HK-2 (cell line): ENCODE measurements around the gene ELK3.
A peak's percentile ranks its signal among the peaks of the same experiment; 100 is the strongest.

ENCODE experiments used
- DNase-seq: peaks from one replicate; pipeline ENCODE4 v3.0.0-alpha.2; 2018; ENCODE audit not compliant: unreplicated experiment

Gene ELK3

DNA sequence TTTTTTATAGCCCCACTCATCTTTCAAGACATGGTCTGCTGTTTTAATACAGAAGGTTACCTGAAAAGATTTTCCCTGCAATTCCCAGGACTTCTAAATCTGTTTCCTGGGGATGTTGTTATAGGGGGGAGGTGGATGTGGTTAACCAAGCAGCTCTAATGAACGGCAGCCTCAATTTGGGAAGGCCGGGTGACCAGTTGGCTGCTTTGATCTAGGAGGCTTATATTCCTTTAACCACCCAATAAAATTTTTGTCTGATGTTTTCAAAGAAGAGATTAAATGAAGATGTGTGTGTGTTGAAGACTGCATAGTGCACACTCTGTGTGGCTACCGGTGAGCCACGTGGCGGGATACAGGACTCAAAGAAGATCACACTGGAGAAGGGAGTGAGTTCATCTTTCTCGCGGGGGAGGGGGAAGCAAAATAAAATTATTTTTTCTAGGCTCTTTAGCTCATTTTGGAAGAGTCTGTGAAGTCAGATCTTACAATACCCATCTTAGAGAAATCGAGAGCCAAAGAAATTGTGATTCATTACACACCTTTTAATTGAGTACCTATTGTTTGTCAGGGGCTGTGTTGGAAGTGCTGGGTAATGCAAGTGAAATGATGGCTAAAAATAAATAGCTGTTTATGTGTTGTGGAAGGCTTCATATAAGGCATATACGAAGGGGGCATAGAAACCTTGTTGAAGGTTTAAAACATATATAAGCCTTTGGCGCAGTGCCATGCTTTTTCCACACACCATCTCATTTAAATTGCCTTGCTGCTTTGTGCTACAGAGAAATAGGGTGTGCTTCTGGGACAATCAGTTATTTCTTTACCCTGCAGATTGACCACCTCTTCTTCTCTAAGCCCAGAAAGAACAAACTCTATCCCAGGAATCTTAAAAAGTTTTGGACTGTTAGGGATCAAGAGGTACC is 18.5 kb downstream of the ELK3 start:
- DNase-seq = no peak

DNA sequence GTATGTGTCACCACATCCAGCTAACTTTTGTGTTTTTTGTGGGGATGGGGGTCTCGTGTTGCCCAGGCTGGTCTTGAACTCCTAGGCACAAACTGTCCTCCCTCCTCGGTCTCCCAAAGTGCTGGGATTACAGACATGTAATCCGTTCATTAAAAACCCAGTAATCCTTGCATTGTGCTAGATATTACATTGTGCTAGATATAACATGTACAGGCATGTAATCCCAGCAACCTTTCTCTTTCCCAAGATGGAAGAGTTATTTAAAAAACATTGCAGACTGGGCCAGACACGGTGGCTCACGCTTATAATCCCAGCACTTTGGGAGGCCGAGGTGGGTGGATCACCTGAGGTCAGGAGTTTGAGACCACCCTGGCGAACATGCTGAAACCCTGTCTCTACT is 19.7 kb downstream of the ELK3 start:
- DNase-seq = no peak

DNA sequence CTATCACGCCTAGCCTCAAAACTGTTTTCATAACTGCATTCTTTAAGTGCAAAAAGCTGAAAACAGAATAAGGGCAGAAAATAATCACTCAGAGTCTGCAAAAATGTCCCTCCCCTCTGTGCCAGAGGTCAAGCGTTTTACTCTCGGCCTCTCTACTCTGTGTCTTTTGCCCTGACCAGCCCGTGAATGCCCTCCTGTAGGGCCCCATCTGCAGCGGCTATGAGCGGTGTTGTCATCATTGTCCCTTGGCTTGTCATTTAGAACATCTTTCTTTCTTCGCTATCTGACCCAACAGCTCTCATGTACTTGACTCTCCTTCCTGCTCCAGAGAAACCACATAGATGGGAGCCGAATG is 21.7 kb downstream of the ELK3 start:
- DNase-seq = no peak

DNA sequence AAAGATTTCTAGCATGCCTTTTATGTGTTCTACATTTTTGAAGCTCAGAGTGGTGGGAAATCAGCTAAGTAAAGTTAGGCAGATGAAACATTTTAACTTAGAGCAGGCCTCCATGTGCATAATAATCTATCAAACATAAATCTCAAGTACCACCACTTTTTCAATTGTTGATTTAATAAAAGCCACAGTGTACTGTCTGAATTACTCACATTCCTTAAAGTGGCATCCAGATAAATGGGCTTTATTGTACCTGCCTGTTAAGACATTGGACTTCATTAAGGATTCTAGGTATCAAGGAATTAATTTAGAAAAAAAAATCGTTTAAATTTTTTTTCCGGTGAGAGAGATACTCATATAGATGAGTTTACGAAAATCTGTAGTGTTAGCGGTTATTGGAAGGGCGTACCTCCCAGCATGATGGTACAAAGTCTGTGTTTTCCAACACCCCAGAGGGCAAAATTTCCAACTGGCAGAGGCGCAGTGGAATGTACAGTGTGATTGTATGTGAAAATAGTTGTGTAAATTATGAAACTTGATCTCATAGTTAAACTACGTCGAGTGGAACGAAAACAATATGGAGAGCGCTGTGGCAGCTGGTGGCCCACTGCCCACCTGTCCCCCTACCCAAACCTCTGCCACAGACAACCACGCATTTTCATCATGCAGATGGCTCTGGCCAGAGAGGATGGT is 25.0 kb downstream of the ELK3 start:
- DNase-seq = no peak

DNA sequence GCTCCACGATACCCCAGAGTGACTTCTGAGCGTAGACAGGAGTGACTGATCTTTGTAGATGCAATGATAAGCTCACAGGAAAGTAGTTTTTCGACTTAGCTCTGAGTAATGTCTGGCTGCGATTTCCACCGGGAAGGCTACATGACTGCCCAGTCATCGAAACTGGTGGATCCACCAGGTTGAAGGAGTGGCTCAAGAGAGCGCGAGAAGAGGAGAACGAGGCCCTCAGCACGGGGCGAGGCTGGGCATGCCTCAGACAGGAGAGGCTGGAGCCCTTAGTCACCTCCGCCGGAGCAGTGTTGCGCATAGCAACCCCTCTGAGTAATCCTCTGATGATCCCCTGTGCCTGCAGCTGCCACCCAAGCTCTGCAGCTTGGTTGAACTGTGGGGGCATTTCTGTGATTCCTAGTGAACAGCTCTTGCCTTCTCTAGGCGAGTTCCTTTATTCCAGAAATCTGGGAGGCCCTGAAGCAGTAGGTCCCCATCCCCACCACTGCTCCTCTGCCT is 25.6 kb downstream of the ELK3 start:
- DNase-seq = peak; percentile 94

DNA sequence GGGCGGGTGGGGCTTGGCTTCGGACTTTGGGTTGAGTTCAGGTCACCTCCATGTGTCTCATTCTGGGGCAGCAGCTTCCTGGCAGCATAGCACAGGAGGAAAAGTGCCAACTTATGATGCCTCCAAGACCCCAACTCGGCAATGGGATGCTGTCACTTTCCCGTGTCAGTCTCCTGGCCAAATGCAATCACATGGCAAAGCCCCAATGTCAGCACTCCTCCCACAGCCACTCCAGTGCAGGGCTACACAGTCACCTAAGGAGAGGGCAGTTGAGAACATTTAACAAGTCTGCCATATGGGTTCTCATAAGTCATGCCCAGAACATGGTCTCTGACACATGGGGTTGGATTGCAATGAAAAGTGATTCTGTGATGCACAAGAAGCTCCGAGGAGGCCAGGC is 26.7 kb downstream of the ELK3 start:
- DNase-seq = no peak

DNA sequence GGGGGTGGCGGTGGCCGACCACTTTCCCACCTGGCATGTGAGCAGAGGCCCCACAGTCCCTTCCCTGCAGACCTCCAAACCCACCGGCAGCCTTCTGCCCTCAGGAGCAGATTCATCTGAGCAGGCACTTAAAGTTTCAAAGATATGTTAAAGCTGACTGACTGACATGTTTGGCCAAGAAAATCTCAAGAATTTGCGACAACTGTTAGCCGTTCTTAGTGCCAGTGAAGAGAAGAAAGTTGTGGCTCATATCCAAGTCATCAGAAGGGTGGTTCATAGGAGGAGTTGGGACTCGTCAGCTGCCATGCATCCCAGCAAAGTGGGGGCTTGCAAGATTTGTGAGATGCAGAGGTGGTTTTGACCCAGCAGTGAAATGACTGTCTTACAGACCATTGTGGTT is 27.2 kb downstream of the ELK3 start:
- no peak for DNase-seq

DNA sequence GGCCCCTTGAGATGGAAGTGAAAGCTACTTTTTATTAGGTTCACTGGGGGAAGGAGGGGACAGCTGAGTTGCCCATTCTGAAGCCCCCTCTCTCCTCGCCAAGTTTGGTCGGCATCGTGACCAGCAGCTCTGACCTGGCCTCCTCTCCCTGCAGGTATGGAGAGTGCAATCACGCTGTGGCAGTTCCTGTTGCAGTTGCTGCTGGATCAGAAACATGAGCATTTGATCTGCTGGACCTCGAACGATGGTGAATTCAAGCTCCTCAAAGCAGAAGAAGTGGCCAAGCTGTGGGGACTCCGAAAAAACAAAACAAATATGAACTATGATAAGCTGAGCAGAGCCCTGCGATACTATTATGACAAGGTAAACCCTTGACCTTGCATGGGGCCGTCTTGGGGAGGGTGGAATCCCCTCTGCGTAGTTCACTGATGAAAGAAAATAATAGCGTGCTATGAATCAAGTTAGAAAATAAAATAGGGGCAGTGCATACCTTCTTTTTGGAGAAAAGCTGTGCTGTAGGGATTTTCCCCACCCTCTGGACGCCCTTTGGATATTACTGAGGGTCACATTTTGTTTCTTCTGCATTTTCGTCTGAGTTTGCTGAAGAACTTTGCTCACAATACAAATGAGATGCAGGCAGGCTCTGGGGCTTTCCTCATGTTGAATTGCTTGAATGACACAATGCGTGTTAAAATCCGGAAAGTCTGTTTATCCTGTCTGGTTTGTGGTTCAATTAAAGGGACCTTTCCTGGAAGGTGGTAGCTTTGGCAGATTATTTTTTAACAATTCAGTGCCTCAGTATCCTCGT is 29.4 kb downstream of the ELK3 start:
- DNase-seq = no peak

DNA sequence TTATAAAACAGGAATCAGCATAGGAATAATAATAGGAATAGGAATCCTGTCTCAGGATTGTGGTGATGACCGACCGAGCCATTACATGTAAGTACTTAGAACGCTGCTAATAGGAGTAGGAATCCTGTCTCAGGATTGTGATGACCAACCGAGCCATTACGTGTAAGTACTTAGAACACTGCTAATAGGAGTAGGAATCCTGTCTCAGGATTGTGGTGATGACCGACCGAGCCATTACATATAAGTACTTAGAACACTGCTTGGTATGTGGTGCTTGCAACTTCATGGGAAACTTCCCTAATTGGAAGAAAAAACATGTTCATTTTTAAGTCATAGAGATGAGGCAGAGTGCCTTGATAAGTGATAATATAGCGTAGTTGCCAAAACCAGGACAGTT is 30.0 kb downstream of the ELK3 start:
- no peak for DNase-seq

DNA sequence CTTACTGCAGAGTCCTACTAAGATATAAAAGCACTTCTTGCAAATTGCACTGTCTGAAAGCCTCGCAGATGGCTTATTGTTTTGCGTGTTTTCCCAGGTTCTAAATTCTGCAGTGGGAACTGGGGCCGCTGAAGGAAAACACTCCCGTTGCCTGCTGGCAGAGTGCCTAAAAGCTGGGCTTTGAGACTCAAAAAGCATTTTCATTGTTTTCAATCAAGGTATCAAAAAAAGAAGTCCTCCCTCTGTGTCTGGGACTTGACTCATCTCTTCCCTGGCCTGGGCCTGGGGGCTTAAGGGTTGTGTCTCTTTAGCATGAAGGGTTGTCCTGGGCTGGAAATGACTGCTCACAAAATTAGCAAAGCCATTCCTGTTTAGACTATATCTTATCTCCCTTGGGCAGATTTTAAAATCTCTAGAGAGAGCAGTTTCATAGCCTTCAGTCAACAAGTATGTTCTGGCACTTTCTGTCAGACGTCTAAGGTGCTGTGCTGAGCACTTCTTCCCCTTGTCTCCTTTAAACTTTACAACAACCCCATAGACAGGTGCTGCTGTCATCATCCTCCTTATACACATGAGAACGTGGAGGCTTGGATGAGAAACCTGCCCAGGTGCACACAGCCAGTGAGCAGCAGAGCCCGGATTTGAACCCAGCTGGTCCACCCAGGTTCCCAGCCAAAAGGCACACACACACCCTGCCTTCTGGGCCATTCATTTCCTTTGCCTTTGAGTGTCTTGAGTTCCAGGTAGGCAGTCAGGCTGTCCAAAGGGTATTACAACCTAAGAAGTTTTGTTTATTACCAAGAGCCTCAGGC is 31.1 kb downstream of the ELK3 start:
- no peak for DNase-seq

DNA sequence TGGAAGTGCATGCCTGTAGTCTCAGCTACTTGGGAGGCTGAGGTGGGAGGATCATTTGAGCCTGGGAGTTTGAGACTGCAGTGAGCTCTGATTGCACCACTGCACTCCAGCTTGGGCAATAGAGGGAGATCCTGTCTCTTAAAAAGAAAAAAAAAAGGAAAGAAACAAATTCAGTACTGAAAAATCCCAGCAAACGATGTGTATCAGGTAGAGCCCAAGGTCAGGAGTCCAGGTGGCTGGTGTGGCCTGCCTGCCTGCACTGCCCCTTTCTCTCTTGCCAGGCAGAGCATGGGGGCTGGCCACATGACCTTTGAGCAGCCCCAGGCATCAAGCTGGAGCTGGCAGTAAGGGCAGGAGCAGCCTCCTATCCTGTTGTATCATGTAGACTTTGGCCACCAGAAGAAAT is 31.8 kb downstream of the ELK3 start:
- no peak for DNase-seq

DNA sequence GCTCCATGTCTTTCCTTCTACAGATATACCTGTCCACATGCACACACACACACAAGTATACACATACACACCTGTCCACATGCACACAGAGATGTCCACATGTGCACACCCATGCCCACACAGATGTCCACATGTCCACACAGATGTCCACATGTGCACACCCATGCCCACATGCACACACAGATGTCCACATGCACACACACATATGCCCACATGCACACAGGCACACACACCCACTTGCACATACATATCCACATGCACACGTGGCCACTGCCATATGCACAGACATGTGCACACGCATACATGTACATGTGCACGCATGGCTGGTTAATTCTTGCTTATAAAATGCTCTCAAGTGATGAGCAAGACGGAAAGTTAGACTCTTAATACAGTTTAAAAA is 32.2 kb downstream of the ELK3 start:
- DNase-seq = no peak

DNA sequence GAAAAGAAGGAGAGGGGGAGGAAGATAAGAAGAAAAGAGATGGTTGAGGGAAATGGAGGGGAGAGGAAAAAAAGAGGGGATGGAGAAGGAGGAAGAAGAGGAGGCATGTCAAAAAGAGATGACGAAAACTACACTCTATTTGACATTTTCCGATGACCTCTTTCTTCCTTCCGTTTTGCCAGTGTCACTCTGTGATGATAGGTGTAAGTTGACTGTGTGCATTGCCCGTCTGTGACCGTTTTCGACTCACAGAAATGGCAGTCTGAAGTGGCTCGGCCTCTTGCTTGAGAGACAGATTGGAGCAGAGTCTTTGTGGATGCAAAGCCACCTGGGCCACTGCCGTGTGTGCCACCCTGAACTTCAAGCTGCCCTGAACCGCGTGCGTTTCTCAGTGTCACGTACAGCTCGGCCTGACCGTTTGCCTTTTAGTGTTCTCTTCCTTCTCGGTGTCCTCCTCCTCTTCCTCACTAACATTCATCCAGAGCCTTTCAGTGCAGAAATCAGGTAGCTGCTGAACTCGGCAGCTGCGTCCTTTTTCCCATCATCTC is 32.7 kb downstream of the ELK3 start:
- no peak for DNase-seq

DNA sequence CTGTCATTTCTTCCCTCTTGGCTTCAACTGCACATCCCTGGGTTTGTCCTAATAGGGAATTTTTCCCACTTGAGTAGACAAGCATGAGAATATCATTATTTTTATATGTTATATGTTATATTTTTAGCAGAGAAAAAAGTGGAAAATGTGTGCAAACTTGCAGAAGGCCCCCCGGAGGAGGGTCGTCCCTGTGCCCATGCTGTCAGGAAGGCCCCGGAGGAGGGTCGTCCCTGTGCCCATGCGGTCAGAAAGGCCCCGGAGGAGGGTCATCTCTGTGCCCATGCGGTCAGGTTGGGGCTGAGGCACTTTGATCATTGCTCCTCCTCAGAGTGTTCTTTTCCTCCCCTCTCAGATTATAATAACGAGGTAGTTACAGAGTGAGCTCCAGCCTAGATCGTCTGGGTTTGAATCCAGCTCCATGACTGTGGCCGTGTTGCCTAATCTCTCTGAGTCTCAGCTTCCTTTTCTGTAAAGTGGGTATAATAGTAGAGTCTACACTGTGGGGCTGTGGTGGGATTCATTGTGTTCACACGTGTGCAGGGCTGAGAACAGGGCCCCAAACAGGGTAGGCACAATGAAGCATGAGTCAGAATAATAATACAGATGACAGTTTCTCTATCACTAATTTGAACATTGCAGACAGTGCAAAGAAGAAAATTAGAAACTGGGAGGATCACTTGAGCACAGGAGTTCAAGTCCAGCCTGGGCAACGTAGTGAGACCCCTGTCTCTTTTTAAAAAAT is 33.4 kb downstream of the ELK3 start:
- no peak for DNase-seq

DNA sequence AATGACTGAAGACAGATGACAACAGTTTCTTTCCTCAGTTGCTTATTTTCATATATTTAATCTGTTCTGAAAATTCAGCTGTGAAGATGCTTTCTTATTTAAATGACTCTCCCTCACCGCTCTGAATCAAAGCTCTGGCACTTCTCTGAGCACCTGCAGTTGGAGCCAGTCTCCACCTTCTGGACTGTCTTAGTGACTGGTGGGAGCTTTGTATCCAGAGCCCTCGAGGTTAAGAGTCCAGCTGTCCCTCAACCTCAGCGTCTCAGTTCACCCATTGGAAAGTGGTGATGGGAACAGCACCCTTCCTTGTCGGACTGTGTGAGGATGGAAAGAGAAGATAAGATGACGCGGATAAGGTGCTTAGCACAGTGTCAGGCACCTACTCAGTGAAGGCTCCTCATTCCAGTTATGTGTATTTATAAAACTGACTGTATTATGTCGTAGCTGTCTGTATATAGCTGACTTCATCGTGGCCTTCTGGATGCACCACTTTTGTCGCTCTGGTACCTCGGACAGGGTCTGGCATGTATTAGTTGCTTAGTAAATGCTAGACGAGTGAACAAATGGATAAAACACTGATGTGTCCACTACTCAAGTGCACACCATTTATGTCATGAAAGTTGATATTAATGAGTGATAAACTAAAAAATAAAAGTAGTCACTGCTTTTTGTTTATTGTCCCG is 34.5 kb downstream of the ELK3 start:
- no peak for DNase-seq

DNA sequence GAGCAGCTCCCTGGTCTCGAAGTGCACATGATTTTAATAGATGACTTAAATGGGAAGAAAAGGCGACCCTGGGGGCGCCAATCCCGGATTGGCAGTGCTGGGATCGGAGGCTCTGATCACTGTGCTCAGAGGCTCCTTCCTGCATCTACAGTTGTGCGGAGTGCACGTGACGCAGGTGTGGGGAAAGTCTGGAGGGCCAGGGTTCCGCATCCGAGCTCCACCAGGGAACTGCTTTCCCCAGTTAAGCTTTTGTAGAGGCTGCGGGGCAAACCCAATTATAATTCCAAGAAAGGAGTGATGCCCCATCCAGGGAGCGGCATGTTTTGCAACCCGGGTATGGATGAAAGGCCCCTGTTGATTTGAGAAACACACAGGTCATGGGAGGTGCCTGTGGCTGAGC is 36.5 kb downstream of the ELK3 start:
- no peak for DNase-seq

DNA sequence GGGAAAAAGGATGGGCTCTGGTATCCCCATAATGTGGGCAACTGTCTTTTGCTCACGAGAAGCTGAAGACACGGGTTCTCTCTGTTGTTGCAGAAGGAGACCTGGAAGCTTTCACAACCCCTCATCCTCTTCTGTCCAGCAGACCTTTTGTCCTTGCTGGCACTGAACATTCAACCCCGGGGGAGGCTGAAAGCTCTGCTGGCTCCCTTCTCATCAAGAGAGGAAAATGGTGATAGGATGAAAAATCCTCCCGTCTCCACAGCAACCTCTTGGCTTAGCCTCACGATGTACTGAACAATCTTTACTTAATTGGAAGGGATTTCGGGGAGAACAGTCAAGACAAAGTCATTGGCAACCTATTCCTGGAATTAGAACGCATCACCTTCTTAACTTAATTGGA is 39.0 kb downstream of the ELK3 start:
- DNase-seq = no peak

DNA sequence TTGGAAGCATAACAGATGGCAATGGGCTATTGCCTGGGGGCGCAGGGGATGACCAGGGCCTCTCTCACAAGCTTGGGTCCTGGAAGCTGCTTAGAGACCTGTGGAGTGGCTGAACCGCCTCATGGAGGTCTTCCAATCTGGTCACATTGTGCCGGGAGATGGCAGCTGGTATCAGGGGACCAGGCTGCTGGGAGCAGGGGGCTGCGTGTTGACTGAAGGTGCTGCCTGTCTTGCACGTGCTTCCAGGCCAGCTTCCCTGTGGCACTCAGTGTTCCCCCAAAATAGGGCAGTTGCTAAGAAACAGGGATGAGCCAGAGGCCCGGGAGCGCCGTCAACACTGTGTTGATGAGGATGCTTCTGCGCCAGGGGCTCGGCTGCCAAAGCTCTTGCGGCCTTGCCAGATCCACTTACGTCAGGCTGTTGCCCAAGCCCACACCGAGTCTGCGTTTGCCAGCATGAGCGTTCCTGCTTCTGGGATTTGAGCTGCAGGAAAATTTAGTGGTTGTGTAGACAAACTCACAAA is 39.8 kb downstream of the ELK3 start:
- DNase-seq = no peak

DNA sequence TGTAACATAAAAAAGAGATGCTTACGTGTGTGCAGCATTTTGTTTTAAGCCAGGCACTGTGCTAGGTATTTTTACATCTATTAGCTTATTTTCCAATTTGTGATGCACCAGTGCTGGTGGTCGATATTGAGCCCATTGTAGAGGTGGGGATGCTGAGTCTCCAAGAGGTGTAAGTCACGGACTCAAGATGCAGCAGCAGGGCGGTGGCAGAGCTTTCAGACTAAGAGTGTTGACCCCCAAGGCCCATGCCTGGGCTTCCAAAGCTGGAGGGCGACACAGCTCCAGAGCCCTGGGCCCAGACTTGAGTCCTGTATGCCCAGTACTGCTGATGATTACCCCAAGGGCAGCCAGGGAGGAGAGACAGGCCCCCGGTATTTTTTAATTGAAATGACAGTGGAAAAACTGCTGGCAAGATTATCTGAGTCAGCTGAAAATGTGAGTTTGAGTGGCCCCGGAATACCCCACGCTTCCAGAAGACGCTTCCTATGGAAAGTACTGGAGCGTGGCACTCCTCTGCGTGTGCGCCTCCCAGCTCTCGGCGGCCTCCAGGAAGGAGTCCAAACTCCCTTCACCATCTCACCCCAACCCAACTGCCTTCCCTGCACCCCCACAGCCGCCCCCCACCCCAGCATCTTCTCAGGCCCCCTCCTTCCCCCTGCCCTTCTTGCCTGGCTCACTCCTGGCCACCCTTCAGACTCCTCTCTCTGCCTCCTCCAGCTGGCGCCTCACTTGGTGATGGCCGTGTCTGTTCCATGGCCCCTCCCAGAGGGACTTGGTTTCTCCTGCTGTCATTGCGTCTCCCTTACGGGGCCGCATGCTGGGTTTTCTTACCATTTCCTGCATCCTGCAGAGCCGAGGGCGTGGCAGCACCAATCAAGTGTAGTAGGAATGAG is 40.7 kb downstream of the ELK3 start:
- DNase-seq = no peak
